K562 (cell line): ENCODE results near the gene RGL4. TPM values are rescaled to one million over a fixed set of nuclear protein-coding genes. Genes with fewer than 3 reads are reported as not detected.
A peak's percentile ranks its signal among the peaks of the same experiment; 100 is the strongest.

Experiments
- BRD4 ChIP-seq: fragments of 200-600 bp; sonication (generic); IDR thresholded peaks from 2 replicates; pipeline ENCODE4 v1.6.1; 2017; ENCODE audit warnings: inconsistent platforms
- CBX8 ChIP-seq: fragments of 200-600 bp; sonication (generic); IDR thresholded peaks from 2 replicates; pipeline ENCODE4 v1.6.1; 2012; ENCODE audit warnings: borderline replicate concordance, mixed run types, low read depth, mild to moderate bottlenecking, moderate library complexity, mixed read lengths, low read length, control low read depth, inconsistent platforms; ENCODE audit not compliant: poor library complexity, severe bottlenecking; ENCODE audit errors: extremely low read depth
- DIDO1 ChIP-seq: fragments of 450-650 bp; IDR thresholded peaks from 2 replicates; pipeline ENCODE4 v1.6.1; 2016; ENCODE audit warnings: low read depth, missing biosample characterization, missing genetic modification characterization
- HDAC8 ChIP-seq: fragments of 450-650 bp; IDR thresholded peaks from 2 replicates; pipeline ENCODE4 v1.6.1; 2016; ENCODE audit warnings: mild to moderate bottlenecking, missing genetic modification characterization, moderate library complexity, missing compliant biosample characterization
- KAT7 ChIP-seq: sonication (generic); formaldehyde crosslinking; IDR thresholded peaks from 2 replicates; pipeline ENCODE4 v1.8.0; 2022; ENCODE audit warnings: missing genetic modification reagents, mild to moderate bottlenecking, borderline replicate concordance
- MTF1 ChIP-seq: fragments of 250-450 bp; sonication (Bioruptor Pico); IDR thresholded peaks from 2 replicates; pipeline ENCODE4 v1.9.0; 2021; ENCODE audit warnings: moderate library complexity, mild to moderate bottlenecking, inconsistent platforms, borderline replicate concordance
- NONO ChIP-seq, 2 experiments: fragments of 200-400 bp in 1 of 2; fragments of 450-650 bp in 1 of 2; formaldehyde crosslinking in 1 of 2; IDR thresholded peaks; 2 replicates each; pipeline ENCODE4 v1.6.1; 2017; ENCODE audit warnings: low read depth in 2 of 2, mild to moderate bottlenecking in 2 of 2, moderate library complexity in 2 of 2, low read length in 1 of 2
- POLR2A ChIP-seq: fragments of 450-650 bp; conservative IDR thresholded peaks from 2 replicates; pipeline ENCODE4 v1.6.1; 2016
- POLR2B ChIP-seq: fragments of 450-650 bp; IDR thresholded peaks from 2 replicates; pipeline ENCODE4 v1.6.1; 2018; ENCODE audit warnings: low read depth; ENCODE audit not compliant: partially characterized antibody
- RBM15 ChIP-seq: fragments of 200-400 bp; formaldehyde crosslinking; IDR thresholded peaks from 2 replicates; pipeline ENCODE4 v1.6.1; 2018; ENCODE audit warnings: mild to moderate bottlenecking, low read length, moderate library complexity; ENCODE audit not compliant: insufficient read depth
- SP2 ChIP-seq: IDR thresholded peaks from 2 replicates; pipeline ENCODE4 v1.6.1; 2011; ENCODE audit warnings: mild to moderate bottlenecking, low read depth, low read length, moderate library complexity; ENCODE audit not compliant: poor library complexity, severe bottlenecking; ENCODE audit errors: extremely low read depth
- ZNF551 ChIP-seq: fragments of 250-450 bp; sonication (Bioruptor Pico); IDR thresholded peaks from 2 replicates; pipeline ENCODE4 v1.5.0; 2021; ENCODE audit warnings: mild to moderate bottlenecking, moderate library complexity
- ZNF561 ChIP-seq: fragments of 450-650 bp; formaldehyde crosslinking; conservative IDR thresholded peaks from 2 replicates; pipeline ENCODE4 v1.4.0; 2020; ENCODE audit warnings: mild to moderate bottlenecking, moderate library complexity
- ZNF717 ChIP-seq: fragments of 250-450 bp; sonication (Bioruptor Pico); IDR thresholded peaks from 2 replicates; pipeline ENCODE4 v1.5.0; 2021
- polyA plus RNA-seq, 8 experiments: library from polyadenylated mRNA; depleted of rRNA in 4 of 8; stranded (reverse) in 5 of 8; unstranded in 3 of 8; fragments of >200 nt; fragmentation: Nextera tagmentation in 2 of 8; fragmentation: Illumina TruSeq in 1 of 8; extraction: Ambion mirVana in 2 of 8; extraction: Trizol in 1 of 8; gene quantifications; 2 replicates each; pipeline versions ENCODE4 v1.2.1 to v1.2.3, GENCODE V29; 2011 to 2014; ENCODE audit warnings: inconsistent platforms in 1 of 8, missing spikeins in 1 of 8
- total RNA-seq, 7 experiments: library from RNA; depleted of rRNA in 6 of 7; stranded (reverse); fragments of >200 nt in 6 of 7; fragmentation: Illumina TruSeq in 2 of 7; extraction: Trizol in 2 of 7; gene quantifications; 2 replicates each; pipeline versions ENCODE4 v1.2.1 to v1.2.3, GENCODE V29; 2011 to 2021; ENCODE audit warnings: low replicate concordance in 1 of 7
- TF ChIP-seq, protein P1 (sequence below): fragments of 250-450 bp; sonication (Bioruptor Pico); IDR thresholded peaks from 2 replicates; pipeline ENCODE4 v1.5.0; 2021; ENCODE audit warnings: mild to moderate bottlenecking, moderate library complexity
- TF ChIP-seq, protein P2 (sequence below), 2 experiments: IDR thresholded peaks; 2 replicates each; pipeline ENCODE4 v1.6.1; 2012; ENCODE audit warnings: improper control_type of control experiment in 2 of 2, low read depth in 2 of 2, low read length in 2 of 2, borderline replicate concordance in 1 of 2
- TF ChIP-seq, protein P3 (sequence below): sonication (generic); formaldehyde crosslinking; IDR thresholded peaks from 2 replicates; pipeline ENCODE4 v1.9.0; 2022; ENCODE audit warnings: mild to moderate bottlenecking, missing genetic modification reagents
- TF ChIP-seq, protein P4 (sequence below): sonication (generic); formaldehyde crosslinking; IDR thresholded peaks from 2 replicates; pipeline ENCODE4 v1.4.0; 2020; ENCODE audit warnings: mild to moderate bottlenecking, missing genetic modification reagents

Gene RGL4
- total and polyA plus RNA-seq, 9 of the 15 experiments (the other 6 are each of a cell fraction or from before 2014, with no cell fraction given), result not detected

DNA sequence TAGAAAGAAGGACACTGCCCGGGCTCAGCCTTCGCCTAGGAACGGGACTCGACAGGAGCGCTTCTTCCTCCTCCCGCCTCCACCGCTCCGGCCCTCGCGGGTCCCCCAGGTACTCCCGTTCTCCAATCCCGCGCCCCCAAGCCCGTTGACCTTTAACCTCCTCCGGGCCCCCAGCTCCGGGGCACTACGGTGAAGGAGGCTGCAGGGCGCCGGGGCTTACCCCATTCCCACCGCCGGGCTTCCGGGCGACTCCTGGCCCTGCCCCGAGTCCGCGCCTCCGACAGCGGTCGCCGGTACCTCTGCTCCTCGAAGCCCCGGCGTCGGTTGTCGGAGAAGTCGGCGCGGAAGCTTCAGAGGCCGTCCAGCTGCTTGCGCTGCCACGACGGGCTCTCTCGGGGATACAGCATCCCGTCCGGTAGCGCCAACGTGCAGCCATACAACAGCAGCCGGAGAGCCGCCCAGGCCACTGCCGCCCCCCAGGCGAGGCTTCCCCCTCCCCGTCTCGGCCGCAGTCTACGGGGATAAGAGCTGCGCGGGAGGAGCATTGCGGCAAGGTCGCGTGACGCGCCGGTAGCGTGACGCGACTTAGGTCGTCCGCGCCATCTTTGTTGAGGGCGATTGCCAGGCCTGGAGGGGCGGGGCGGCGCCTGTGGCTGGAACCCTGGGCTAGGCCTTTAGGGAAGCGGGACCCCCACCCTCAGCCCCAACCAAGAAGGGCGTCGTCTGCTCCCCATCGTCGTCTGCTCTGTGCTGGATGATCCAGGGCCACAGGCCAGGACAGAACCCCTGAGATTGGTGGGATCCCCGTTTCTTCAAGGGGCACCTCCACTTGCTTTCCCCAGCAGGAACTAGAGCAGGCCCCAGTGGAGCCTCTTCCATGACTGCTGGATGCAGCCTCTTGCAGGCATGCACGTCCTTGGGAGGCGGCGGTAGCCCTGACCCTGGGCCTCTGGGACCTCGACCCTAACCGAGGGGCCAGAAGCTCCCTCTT lies 26.3 kb downstream of the RGL4 start (continued):
- TF ChIP-seq, protein P1, sequence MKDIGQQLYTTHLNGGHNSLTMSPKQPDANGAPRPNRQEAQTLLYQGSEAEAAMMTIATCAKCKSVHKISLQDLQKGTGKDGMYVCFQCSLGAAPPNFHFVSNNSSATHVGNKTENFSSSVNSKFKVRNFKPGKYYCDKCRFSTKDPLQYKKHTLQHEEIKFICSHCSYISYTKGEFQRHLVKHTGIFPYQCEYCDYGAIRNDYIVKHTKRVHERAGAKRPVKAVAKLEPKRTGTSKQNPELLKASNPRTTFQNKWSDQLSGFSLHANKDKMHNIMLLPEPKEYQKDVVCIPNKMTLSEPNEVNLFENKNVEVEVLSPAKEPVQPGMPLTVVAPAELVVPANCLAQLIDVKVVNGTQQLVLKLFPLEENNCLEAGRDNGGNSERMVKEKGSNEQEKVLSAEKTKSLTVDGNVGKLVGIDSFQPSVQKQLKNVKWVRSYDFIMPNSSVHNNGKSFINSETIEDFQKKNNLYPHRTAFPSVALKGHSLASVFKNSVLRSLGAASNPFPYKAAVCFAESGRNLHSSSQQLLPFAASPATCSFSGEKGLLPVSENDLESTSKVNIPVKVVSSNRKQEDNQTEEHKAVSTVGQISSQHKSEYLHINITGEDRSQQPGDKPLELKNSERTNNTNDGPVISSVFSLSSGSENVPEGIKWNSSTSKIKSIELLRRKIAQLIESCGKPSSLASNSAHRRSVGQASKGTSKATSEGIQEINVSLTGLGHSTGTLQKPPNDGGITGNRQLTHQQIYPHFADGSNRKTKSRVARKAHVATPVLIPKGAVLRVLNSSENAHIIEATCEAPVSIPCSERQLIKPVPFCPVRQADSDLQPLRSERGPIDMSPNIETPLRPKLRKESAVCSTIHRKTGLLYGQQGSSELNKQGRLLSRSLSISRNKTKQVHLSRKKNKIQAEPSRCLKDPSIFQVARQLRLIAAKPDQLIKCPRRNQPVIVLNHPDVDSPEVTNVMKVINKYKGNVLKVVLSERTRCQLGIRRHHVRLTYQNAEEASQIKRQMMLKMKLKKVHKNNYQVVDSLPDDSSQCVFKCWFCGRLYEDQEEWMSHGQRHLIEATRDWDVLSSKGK (CRISPR knock-in tag), result no peak
- no peak for TF ChIP-seq ZNF561 (CRISPR knock-in tag)
- no peak for TF ChIP-seq ZNF717 (CRISPR knock-in tag)
- TF ChIP-seq, protein P2, sequence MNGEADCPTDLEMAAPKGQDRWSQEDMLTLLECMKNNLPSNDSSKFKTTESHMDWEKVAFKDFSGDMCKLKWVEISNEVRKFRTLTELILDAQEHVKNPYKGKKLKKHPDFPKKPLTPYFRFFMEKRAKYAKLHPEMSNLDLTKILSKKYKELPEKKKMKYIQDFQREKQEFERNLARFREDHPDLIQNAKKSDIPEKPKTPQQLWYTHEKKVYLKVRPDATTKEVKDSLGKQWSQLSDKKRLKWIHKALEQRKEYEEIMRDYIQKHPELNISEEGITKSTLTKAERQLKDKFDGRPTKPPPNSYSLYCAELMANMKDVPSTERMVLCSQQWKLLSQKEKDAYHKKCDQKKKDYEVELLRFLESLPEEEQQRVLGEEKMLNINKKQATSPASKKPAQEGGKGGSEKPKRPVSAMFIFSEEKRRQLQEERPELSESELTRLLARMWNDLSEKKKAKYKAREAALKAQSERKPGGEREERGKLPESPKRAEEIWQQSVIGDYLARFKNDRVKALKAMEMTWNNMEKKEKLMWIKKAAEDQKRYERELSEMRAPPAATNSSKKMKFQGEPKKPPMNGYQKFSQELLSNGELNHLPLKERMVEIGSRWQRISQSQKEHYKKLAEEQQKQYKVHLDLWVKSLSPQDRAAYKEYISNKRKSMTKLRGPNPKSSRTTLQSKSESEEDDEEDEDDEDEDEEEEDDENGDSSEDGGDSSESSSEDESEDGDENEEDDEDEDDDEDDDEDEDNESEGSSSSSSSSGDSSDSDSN (IDR thresholded peaks at IDR 0.05; ENCODE audit: borderline replicate concordance in 1 of 2, low read depth in 2 of 2, low read length in 2 of 2), result no peak
- TF ChIP-seq MTF1, result no peak
- TF ChIP-seq, protein P3, sequence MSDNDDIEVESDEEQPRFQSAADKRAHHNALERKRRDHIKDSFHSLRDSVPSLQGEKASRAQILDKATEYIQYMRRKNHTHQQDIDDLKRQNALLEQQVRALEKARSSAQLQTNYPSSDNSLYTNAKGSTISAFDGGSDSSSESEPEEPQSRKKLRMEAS (CRISPR knock-in tag), result peak; percentile 86
- no peak for TF ChIP-seq CBX8
- no peak for TF ChIP-seq ZNF551 (CRISPR knock-in tag)
- TF ChIP-seq DIDO1, result peak; percentile 79
- TF ChIP-seq KAT7 (CRISPR knock-in tag), result no peak
- no peak for TF ChIP-seq BRD4
- no peak for TF ChIP-seq HDAC8 (tag)
- no peak for TF ChIP-seq RBM15
- peak in 1 of 2 experiments; percentile 49; a peak in 1 of 4 replicates for TF ChIP-seq NONO (IDR thresholded peaks at IDR 0.05; ENCODE audit: low read depth in 2 of 2, low read length in 1 of 2)
- TF ChIP-seq, protein P4, sequence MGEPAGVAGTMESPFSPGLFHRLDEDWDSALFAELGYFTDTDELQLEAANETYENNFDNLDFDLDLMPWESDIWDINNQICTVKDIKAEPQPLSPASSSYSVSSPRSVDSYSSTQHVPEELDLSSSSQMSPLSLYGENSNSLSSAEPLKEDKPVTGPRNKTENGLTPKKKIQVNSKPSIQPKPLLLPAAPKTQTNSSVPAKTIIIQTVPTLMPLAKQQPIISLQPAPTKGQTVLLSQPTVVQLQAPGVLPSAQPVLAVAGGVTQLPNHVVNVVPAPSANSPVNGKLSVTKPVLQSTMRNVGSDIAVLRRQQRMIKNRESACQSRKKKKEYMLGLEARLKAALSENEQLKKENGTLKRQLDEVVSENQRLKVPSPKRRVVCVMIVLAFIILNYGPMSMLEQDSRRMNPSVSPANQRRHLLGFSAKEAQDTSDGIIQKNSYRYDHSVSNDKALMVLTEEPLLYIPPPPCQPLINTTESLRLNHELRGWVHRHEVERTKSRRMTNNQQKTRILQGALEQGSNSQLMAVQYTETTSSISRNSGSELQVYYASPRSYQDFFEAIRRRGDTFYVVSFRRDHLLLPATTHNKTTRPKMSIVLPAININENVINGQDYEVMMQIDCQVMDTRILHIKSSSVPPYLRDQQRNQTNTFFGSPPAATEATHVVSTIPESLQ (CRISPR knock-in tag), result 0 out of 2 replicates have a peak, but pooled peaks have one; percentile 57
- peak; percentile 57 for TF ChIP-seq POLR2B
- peak; percentile 78 for TF ChIP-seq POLR2A
- TF ChIP-seq SP2, result no peak
